ENCODE measurements around the gene DLGAP3.
"Not testable (repeated sequence)": the region's sequence is repeated elsewhere in the genome, so short reads cannot be mapped to it uniquely, and the experiment has no call there.

The DLGAP3 gene, protein sequence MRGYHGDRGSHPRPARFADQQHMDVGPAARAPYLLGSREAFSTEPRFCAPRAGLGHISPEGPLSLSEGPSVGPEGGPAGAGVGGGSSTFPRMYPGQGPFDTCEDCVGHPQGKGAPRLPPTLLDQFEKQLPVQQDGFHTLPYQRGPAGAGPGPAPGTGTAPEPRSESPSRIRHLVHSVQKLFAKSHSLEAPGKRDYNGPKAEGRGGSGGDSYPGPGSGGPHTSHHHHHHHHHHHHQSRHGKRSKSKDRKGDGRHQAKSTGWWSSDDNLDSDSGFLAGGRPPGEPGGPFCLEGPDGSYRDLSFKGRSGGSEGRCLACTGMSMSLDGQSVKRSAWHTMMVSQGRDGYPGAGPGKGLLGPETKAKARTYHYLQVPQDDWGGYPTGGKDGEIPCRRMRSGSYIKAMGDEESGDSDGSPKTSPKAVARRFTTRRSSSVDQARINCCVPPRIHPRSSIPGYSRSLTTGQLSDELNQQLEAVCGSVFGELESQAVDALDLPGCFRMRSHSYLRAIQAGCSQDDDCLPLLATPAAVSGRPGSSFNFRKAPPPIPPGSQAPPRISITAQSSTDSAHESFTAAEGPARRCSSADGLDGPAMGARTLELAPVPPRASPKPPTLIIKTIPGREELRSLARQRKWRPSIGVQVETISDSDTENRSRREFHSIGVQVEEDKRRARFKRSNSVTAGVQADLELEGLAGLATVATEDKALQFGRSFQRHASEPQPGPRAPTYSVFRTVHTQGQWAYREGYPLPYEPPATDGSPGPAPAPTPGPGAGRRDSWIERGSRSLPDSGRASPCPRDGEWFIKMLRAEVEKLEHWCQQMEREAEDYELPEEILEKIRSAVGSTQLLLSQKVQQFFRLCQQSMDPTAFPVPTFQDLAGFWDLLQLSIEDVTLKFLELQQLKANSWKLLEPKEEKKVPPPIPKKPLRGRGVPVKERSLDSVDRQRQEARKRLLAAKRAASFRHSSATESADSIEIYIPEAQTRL

DNA sequence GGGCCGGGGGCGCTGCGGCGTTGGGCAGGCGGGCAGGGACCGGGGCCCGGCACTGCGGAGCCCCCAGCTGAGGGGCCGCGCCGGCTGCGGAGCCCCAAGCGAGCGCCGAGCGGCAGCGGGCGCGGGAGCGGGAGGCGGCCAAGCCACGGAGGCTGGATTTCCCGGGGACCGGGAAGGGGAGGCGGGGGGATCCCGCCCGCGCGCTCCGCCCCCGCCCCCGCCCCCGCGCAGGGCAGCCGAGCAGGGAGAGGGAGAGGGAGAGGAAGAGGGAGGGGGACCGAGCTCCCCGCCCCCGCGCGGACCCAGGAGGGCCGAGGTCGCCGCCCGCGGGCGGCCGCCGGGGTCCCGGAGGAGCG lies at the start of gene DLGAP3:
TSS of gene DLGAP3 (minus strand) at position 154 of the 356 bp plus-strand sequence. CDS start 24,267 bp downstream, outside the sequence.
- no peak for DNase-seq

DNA sequence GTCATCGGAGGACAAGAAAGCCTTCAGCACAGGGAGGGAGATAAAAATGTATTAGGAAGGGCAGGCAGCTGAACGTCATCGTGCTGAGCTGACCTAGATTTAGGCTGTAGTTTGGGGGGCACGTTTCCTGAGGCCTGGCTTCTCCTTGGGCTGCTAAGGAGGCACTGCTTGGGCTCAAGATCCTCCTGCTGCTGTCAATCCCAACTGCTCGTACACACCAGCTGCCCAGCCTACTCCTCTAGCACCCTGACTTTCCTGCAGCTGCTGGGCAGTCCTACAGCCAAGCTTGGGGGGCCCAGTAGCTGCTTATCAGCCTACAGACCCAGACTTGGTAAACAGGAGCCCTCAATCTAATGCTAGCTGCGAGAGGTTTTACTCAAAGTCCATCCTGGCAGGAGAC lies 49.5 kb upstream of the DLGAP3 start:
- DNase-seq: no peak

DNA sequence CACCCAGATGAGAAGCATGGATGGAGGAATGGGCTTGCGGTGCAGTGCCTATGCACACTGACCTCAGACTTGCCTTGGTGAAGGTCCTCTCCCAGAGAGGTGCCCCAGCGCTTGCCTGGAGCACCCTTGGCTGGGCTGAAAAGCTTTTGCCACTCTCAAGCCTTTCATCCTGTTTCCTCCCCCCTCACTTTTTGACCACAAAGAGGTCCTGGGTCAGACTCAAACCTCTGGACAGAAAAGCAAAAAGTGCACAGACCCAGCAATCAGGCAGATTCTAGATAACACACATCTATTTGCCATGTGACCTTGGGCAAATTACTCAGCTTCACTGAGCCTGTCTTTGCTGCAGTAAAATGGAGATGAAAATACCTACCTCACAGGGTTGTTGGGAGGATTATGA lies 48.4 kb upstream of the DLGAP3 start:
- no peak for DNase-seq

DNA sequence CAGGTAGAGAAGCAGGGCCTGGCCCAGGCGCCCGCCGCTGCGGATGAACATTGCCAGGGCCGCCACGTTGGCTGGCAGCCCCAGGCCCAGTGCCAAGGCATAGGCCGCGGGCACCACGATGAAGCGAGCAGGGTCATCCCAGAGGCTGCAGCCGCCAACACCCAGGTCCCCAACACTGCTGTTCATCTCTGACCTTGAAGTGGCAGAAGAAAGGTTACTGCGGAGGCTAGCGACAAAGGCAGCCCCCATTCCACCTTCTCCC lies 47.7 kb upstream of the DLGAP3 start:
- no peak for DNase-seq

DNA sequence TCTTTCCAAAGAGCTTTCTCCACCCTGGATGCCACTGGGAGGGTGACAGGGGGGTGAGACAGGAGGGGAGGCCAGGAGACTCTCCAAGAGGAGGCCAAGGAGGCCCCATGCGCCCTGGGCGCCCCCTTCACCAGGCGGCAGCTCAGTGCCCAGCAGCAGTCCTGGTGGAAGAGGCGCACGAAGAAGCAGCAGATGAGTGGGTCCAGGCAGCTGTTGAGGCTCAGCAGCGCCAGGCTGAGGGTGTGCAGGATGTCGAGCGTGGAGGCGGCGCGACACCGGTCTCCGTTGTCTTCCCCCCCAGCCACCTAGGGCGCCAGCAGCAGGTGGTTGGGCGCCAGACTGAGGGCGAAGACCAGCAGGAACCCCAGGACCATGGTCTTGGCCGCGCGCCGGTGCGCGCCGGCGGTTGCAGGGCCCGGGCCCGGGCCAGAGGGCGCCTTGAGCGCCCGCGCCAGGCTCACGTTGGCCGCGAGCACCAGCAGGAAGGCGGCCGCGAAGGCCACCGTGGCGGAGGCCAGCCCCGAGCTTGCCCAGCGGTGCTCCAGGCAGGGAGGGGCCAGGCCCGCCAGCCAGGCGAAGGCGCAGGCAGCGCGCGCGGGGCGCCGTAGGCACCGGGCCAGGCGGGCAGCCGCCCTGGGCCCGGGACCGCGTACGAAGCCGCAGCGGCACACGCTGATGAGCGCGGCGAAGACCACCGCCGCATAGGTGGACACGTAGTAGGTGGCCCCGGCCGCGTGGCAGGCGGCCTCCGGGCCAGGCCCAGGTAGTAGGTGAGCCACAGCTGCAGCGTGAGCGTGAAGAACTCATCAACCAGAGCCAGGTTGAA lies 47.1 kb upstream of the DLGAP3 start:
- DNase-seq: no peak

DNA sequence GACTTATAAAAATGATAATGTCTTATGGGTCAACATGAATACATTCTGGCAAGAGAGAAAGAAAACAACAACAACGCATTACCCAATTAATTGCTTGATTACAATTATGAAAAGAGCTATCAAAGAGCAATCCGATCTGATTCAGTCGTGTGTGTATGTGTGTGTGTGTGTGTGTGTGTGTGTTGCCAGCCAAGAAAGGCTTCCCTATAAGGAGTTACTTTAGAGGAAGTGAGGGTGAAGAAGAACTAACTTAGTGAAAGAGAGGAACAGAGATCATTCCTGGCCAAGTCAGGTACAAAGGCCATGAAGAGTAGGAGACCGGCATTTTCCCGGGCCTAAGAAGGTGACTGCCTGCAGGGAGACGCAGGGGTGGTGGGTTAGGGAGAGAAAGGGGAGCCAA lies 46.3 kb upstream of the DLGAP3 start:
- no peak for DNase-seq

DNA sequence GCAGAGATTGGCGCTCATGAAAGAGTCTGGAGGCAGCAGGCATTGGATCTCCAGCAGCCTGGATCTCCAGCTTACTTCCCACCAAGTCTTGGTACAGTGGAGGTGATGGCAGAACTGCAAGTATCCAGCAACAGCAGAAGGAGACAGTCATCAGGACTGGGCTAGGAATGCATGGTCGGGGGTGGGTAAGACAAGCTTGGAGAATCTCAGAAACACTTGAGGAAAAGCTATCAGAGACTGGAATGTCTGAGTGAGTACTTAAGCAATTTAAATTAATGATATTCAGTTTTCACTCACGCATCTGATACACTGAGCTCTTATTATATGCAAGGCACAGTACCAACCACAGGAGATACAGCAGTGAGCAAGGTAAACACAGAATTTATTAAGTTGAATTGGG lies 45.9 kb upstream of the DLGAP3 start:
- DNase-seq: no peak

DNA sequence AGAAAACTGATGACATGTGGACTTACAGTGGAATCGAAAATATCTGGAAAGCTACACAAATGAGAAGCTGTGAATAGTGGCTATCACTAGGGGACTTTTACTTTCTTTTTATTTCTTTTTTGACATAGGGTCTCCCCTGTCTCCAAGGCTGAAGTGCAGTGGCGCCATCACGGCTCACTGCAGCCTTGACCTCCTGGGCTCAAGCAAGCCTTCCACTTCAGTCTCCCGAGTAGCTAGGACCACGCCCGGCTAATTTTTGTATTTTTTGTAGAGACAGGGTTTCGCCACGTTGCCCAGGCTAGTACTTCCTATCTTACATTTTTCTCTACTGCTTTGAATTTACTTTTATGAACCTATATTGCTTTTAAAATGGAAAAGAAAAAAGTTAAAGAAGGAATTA lies 45.2 kb upstream of the DLGAP3 start:
- DNase-seq: no peak

DNA sequence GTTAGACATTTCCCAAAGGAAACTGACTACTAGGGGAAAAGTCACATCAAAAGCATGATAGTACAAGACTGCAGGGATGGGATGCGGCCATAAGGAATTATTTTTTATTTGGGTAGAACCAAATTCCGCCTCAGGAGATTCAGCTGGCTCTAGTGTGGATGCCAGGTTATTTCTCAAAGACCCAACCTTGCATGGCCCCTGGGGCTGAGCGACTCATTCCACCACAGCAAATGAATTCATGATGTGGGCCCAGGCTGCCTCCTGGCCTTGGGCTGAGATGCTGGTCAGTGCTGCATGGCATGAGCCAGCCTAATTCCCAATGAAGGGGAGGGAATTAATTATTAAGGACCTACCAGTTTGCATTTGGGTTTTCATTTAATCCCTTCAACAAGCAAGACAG lies 43.9 kb upstream of the DLGAP3 start:
- no peak for DNase-seq

DNA sequence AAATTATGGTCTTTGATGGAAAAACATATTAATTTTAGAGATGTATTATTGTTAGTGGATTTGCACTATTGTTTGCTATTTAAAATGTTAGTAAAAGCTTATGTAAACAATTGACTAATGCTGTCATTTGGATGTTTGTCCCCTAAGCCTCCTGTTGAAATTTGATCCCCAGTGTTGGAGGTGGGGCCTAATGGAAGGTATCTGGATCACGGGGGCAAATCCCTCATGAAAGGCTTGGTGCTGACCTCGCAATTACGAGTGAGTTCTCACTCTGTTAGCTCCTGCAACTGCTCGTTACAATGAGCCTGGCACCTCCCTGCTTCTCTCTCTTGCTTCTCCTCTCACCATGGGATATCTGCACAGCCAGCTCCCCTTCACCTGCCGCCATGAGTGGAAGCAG lies 41.4 kb upstream of the DLGAP3 start:
- no peak for DNase-seq

DNA sequence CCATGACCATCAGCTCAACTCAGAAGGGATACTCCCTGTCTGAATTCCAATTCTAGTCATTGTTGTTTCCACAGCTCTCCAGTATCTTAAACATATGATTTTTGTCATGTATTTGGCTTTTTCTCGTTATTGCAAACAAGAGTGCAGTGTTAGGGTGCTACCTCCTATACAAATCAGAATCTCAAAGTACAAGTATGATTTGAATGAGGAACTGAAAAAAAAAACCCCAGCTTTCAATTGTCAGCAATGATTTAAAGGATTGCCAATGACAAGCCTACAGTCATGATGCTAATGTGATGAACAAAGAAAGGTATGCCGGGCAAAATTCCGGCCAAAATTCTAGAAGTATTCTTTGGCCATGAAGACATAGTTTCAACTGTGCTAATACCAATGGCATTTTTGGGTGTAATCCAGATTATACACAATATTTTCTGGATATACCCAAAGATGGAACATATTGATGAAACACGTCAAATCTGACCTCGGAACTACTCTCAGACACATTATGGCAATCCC lies 40.8 kb upstream of the DLGAP3 start:
- no peak for DNase-seq

DNA sequence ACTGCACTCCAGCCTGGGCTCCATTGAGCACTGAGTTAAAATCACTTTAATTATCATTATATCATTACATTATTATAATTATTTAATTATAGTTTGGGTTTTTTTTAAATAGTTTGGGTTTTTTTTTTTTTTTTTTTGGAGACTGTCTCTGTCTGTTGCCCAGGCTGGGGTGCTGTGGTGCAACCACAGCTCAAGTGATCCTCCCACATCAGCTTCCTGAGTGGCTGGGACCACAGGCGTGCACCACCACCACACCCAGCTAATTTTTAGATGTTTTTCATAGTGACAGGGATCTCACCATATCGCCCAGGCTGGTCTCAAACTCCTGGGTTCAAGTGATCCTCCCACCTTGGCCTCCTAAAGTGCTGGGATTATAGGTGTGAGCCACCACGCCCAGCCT lies 38.8 kb upstream of the DLGAP3 start:
- DNase-seq: not testable (repeated sequence)

DNA sequence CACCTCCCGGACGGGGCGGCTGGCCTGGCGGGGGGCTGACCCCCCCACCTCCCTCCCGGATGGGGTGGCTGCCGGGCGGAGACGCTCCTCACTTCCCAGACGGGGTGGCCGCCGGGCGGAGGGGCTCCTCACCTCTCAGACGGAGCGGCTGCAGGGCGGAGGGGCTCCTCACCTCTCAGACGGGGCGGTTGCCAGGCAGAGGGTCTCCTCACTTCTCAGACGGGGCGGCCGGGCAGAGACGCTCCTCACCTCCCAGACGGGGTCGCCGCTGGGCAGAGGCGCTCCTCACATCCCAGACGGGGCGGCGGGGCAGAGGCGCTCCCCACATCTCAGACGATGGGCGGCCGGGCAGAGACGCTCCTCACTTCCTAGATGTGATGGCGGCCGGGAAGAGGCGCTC lies 38.2 kb upstream of the DLGAP3 start:
- DNase-seq: not testable (repeated sequence)

DNA sequence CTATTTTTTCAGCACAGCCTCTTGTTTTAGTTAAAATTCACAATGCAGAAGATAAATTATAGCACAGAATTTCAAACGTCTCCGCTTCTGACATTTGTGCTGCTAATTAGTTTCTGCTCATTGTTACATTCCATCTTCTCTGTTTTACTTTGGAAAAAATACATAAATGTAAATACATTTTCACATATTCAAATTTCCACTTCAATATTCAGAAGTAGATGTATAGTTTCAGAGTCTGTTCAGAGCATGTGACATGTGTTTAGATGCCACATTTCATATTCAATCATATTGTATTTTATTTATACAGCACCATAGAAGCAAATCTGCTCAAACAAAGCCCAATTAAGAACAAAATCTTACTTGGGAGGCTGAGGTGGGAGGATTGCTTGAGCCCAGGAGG lies 36.1 kb upstream of the DLGAP3 start:
- no peak for DNase-seq

DNA sequence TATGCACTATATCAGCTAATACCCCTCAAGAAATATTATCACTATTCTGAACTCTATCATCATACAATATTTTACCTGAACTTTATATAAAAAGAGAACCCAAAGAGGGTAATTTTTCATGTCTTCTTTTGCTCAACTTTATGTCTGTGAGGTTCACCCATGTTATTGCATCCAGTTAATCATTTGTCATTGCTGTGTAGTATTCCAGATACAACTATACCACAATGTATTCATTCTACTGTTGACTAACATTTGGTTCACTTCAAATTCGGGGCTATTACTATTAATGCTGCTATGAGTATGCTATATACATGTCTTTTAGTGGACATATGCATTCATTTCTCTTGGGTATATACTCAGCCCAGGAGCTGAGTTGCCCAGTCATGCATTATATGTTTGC lies 21.0 kb upstream of the DLGAP3 start:
- DNase-seq: no peak

DNA sequence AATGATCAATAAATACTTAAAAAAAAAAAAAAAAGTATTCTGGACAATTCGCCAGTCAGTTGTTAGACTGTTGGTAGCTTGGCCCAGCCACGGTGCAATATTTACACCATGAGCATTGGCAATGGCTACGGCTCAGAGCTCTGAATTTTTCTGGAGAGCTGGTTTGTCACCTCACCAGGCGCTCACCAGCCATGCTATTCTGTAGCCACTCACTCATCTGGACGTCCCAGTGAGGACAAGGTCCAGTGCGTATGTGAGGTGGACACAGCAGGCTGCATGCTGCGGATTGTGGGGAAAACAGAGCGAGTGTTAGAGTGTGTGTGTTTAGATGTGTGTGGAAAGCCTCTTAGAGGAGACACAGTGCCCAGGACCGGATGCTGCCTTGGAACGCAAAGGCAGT lies 19.3 kb upstream of the DLGAP3 start:
- not testable (repeated sequence) for DNase-seq

DNA sequence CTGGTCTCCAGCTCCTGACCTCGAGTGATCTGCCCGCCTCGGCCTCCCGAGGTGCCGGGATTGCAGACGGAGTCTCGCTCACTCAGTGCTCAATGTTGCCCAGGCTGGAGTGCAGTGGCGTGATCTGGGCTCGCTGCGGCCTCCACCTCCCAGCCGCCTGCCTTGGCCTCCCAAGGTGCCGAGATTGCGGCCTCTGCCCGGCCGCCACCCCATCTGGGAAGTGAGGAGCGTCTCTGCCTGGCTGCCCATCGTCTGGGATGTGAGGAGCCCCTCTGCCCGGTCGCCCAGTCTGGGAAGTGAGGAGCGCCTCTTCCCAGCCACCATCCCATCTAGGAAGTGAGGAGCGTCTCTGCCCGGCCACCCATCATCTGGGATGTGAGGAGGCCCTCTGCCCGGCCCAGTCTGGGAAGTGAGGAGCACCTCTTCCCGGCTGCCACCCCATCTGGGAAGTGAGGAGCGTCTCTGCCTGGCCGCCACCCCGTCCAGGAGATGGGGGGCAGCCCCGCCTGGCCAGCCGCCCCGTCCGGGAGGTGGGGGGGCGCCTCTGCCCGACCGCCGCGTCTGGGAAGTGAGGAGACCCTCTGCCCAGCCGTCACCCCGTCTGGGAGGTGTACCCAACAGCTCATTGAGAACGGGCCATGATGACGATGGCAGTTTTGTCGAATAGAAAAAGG lies 18.3 kb upstream of the DLGAP3 start:
- not testable (repeated sequence) for DNase-seq

DNA sequence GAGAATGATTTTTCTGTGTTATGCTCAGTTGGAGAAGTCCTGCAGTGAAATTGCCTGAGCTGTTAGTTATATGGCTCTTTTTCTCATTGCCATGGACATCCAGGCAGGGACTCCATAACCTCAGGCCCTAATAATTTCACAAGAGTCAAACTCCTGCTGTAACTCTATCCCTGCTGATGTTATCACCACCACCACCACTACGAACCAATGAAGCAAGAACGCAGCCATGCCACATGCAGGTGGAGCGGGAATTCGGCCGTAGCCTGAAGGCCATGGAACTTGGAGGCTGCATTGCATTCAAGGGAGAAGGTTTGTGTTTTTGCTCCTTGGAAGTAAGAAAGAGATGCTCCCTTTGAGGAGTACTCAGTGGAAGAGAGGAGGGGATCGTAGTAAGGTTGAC lies 16.8 kb upstream of the DLGAP3 start:
- DNase-seq: no peak

DNA sequence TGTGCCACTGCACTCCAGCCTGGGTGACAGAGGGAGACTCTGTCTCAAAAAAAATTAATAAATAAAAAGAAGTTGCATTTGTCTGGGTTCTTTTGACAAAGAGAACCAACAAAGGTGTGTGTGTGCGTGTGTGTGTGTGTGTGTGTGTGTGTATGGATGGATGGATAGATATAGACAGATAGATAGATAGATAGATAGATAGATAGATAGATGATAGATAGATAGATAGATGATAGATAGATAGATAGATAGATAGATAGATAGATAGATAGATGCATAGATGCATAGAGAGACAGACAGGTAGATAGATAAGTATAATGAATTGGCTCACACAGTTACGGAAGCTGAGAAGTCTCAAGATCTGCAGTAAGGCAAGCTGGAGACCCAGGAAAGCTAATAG lies 12.3 kb upstream of the DLGAP3 start:
- DNase-seq: not testable (repeated sequence)

DNA sequence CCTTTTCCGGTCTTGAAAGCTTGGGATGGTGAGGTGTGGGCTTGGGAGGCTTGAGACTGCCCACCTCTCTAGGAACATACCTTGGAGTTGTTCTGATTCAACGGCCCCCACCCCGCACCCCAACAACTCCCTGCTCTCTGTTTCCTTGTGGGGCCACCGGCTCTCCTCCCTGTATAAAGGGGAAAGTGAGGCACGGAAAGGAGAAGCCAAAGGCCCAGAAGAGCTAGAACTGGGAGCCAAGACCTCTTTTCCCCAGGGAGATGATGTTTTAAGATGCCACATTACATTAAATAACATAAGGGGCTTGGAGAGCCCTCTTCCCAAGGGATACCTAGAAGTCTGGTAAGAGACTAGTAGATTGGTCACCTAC lies 1.2 kb upstream of the DLGAP3 start:
- DNase-seq: no peak

DNA sequence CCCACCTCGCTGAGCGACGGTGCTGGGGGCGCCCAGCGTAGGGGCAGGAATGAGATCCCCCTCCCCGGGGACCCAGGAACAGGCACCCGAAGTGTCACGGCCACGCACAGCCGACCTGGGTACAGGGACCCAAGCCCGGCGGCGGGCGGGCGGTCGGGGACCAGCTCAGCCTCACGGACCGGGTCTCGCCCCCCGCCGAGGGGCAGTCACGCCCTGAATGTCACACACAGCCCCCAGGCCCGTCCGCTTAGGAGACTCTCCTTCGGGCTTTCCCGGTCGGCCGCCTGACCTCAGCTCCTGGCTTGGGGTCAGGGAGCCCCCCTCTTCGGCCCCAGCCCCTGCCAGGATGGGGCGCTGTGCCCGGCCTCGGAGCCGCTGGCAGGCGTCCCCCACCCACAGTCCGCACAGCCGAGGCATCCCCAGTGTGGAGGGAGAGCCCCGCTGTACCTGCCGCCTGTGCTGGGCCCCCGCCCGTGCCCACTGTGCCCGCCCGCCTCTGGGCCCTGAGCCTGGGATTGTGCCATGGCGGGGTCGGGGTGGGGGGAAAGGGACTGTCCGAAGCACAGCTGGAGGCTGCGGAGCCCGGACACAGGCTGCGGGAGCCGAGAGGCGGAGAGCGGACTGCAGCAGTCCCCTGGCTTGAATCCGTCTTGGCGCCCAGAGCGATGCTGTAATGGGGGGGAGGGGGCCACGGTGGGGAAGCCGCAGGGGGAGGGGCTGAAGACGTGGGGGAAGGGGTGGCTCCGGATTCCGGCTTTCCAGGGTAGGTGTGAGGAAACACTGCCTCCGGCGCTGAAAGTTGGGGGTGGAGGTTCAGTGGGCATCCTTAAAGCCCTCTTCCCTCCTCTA lies 627 bp upstream of the DLGAP3 start:
- DNase-seq: no peak
